GM12801 (cell line): ENCODE results near the gene TRIM31.

Experiments
- CTCF ChIP-seq: IDR thresholded peaks from one replicate; pipeline ENCODE4 v1.5.1; 2011; ENCODE audit warnings: control low read depth; ENCODE audit not compliant: insufficient read length; ENCODE audit errors: extremely low read depth

TRIM31 gene

DNA sequence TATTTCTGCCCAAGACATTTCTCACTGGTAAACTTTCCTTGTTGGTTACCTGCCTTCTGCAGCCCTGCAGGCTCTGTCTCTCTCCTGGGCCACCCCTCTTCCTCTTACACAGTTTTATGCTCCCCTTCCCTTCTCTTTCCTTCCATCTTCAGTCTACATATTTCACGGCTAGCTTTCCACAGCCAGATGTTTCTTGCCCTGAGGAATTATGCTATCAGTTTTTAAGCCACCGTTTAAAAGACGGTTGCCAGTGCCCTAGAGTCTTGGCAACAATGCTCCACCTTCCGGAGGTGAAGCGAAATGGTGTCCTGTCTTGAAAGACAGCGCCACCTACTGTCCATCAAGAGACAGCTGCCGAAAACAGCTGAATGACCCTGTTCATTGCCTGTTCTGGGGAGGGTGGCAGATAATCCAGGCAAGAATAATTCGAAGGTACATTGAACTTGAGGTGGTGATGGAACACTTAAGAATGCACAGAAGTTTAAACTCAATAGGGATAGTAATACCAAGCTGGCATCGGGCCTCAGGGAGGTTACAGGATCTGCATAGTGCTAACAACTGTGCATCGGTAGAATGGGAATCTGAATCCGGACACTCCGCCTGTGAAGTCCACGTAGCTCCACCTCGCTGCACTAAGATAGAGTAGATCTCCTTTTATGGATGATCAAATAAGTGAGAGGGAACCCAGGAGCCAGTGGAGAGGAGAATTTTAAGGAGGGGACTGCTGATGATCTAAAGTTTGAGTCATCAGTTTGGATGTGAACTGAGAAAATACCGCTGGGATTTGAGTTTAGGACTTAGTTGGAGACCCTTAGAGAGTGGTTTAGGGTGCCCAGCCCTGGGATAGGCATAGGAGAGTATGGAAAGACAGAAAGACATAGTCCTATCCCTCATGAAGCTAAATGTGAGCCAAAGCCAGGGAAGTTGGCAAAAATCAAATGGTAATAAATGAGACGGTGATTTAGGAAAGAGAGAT, 18.3 kb upstream of the TRIM31 start:
- peak; percentile 98 for TF ChIP-seq CTCF

DNA sequence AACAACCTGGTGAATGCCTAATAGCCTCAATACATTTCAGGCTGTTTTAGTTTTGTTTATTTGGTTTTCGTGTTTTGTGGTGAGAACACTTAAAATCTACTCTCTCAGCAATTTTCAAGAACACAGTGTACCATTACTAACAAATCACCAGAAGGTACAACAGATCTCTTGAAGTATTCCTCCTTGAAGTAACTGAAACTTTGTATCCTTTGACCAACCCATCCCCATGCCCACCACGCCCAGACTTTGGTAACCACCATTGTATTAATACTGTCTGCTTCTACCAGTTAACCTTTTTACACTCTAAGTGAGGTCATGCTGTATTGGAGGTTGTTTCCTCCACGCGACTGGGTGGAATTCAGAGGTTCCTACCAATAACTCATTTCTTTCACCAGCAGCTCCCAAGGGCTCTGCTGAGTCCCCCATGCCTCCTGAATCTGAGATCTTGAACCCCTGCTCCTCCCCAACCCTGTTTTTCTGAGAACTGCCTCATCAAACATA, 17.3 kb upstream of the TRIM31 start:
- no peak for TF ChIP-seq CTCF

DNA sequence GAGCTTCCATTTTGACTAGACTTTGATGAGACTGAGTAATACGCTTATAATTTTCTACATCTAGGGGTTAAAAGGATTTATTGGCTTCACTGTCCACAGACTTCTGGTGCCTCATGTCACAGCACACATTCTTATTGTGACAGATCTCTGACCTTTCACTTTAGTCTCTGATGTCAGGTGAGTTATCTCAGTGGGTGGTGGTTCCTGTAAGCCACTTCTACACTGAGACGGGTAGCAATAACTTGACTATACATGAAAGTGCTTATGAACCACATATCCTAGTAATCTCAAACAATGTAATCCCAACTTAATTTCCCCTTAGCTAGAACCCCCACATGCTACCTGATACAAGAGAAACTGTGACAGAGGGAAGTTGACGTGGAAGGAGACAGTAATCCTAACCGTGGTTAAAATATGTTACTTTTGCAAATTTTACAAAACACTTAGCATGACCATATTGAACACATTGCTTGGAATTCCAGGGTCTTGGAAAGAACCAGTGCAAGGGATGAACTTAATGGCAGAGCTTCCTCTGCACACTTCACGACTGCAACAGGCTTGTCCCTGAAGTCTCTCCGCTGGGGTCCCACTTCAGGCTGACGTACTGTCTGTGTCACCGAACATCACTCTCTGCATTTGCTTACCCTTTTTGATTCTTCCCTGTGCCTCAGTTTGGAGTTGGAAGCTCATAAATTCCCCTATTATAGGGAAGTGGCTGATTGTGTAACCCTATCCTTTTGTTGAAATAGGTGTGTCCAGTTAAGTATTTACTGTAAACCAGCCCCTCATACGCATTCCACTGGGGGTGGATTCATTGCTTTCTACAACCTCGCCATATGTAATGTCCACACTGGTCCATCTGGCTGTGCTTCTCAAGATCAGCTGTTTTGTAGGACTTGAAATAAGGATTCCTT, 16.6 kb upstream of the TRIM31 start:
- no peak for TF ChIP-seq CTCF

DNA sequence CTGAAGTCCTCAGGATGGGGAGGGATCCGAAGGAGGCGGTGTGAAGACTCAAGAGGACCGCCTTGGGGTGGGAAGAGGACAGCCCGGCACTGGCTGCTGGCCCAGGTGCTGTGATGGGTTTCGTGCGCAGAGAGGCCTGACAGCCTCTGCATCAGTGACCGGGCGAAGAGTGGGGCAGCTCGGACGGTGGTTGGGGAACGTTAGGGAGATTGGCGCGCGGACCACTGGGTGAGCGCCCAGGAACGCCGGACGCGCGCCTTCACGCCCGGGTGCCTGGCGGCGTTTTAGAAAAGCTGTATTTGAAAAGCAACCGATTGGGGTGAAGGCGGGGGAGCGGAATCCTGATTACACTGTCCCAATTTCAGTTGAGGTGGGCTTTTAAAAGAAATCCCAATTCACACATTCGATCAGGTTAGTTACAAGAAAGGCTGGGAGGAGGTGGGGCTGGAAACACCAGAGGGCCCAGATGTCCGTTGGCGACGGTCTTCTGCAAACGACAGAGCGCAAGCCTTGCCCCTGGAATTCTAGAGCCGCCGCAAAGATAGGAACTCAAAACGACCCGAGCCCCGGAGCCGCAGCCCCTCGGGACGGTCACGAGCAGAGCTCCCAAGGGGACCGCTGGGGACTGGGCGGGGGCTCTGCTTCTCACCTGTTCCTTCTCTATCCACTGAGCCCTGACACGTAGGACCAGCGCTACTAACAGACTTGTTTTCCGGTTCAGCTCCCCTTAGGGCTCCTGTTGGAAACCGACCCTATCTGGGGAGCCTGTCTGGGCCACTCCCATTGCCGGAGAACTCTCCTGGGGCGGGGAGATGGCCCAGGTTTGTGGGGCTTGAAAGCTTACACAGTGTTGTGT, 14.6 kb upstream of the TRIM31 start:
- TF ChIP-seq CTCF, result no peak

DNA sequence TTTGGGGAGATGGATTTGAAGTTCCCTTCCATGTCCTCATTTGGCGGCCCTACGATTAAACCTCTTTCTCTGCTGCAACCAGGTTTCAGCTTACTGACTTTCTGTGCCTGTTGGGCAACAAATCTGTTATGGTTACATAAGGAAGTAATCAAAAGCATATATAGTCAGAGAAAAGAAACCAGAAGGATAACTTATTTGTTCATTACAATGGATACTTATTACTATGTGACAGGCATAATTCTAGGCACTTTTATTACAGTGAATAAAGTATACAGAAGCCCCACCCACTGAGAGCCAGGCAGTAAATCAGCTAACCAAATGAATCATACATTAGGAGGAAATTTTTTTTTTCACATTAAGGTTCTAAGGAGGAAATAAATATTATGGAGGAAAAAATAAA, 9.6 kb upstream of the TRIM31 start:
- TF ChIP-seq CTCF, result no peak

DNA sequence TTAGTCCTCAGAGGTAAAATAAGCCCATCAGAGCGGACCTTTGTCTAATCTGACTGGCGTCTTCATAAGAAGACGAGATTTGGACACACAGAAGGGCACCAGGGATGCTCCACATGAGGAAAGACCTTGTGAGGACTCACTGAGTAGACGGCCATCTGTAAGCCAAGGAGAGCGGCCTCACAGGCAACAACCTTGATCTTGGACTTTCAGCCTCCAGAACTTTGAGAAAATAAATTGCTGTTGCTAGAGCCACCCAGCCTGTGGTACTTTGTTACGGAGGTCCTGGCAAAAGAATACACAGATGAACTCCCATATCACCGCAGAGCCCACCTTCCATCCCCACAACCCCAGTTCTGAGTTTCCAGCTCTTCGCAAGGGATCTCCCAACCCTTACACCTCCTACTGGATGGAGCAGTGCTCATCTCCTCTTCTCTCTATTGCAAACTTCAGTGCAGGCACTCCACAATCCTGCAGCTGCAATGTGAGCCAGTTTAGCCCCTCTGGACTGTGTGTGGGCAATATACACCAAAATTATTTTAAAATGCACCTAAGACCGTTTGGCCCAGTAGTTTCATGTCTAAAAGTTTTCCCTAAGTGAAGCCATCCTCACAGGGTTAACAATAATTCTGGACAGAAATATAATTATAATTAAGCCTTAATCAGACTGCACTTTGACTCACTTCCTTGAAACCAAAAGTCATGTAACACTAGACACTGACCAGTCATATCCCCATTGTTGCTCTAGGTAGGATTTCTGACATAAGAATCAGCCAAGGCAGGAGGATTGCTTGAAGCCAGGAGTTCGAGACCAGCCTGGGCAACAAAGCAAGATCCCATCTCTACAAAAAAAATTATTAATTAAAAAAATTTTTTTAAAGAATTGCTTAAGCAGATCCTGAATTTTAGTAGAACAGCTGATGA, 8.8 kb upstream of the TRIM31 start:
- no peak for TF ChIP-seq CTCF
